HepG2 (cell line): ENCODE measurements around the gene TCOF1. TPM values are rescaled to one million over a fixed set of nuclear protein-coding genes. Genes with fewer than 3 reads are reported as not detected.

Experiments used
- EZH2 ChIP-seq: conservative IDR thresholded peaks from 2 replicates; pipeline ENCODE4 v1.6.1; 2012; ENCODE audit warnings: mild to moderate bottlenecking, low read depth, low read length, moderate library complexity
- FOSL1 ChIP-seq: sonication (generic); formaldehyde crosslinking; IDR thresholded peaks from 2 replicates; pipeline ENCODE4 v1.9.0; 2021; ENCODE audit warnings: missing genetic modification reagents, borderline replicate concordance
- NKX3-1 ChIP-seq: sonication (generic); formaldehyde crosslinking; IDR thresholded peaks from 2 replicates; pipeline ENCODE4 v1.5.0; 2020; ENCODE audit warnings: missing genetic modification reagents
- REPIN1 ChIP-seq: sonication (generic); formaldehyde crosslinking; IDR thresholded peaks from 2 replicates; pipeline ENCODE4 v1.8.0; 2022; ENCODE audit warnings: missing genetic modification reagents, low read depth, mild to moderate bottlenecking, borderline replicate concordance
- SNAI1 ChIP-seq: sonication (generic); formaldehyde crosslinking; IDR thresholded peaks from 2 replicates; pipeline ENCODE4 v1.5.0; 2020; ENCODE audit warnings: mild to moderate bottlenecking, missing genetic modification reagents, borderline replicate concordance
- SRSF9 ChIP-seq: fragments of 200-400 bp; formaldehyde crosslinking; IDR thresholded peaks from 2 replicates; pipeline ENCODE4 v1.6.1; 2018; ENCODE audit warnings: borderline replicate concordance, mild to moderate bottlenecking, low read depth, low read length; ENCODE audit not compliant: insufficient read depth, poor library complexity, severe bottlenecking
- ZBTB21 ChIP-seq: sonication (generic); formaldehyde crosslinking; IDR thresholded peaks from 2 replicates; pipeline ENCODE4 v1.4.0; 2020; ENCODE audit warnings: missing genetic modification reagents
- ZFP36L1 ChIP-seq: sonication (generic); formaldehyde crosslinking; IDR thresholded peaks from 2 replicates; pipeline ENCODE4 v1.8.0; 2022; ENCODE audit warnings: mild to moderate bottlenecking, missing genetic modification reagents, moderate library complexity
- ZNF207 ChIP-seq: fragments of 450-650 bp; IDR thresholded peaks from 2 replicates; pipeline ENCODE4 v1.6.1; 2016; ENCODE audit warnings: antibody characterized with exemption, borderline replicate concordance
- ZNF382 ChIP-seq: sonication (generic); formaldehyde crosslinking; IDR thresholded peaks from 2 replicates; pipeline ENCODE4 v1.5.0; 2020; ENCODE audit warnings: missing genetic modification reagents, mild to moderate bottlenecking, borderline replicate concordance
- ZNF430 ChIP-seq: sonication (generic); formaldehyde crosslinking; IDR thresholded peaks from 2 replicates; pipeline ENCODE4 v1.9.0; 2021; ENCODE audit warnings: mild to moderate bottlenecking, missing genetic modification reagents
- ZNF431 ChIP-seq: sonication (generic); formaldehyde crosslinking; IDR thresholded peaks from 2 replicates; pipeline ENCODE4 v1.9.0; 2022; ENCODE audit warnings: missing genetic modification reagents, low read depth, mild to moderate bottlenecking, borderline replicate concordance
- ZNF501 ChIP-seq: sonication (generic); formaldehyde crosslinking; IDR thresholded peaks from 2 replicates; pipeline ENCODE4 v1.5.1; 2020; ENCODE audit warnings: mild to moderate bottlenecking, moderate library complexity, missing genetic modification reagents
- ZNF615 ChIP-seq: sonication (generic); formaldehyde crosslinking; IDR thresholded peaks from 2 replicates; pipeline ENCODE4 v1.5.0; 2020; ENCODE audit warnings: mild to moderate bottlenecking, missing genetic modification reagents, borderline replicate concordance
- ZNF737 ChIP-seq: sonication (generic); formaldehyde crosslinking; IDR thresholded peaks from 2 replicates; pipeline ENCODE4 v1.5.0; 2020; ENCODE audit warnings: missing genetic modification reagents, mild to moderate bottlenecking, borderline replicate concordance
- ZNF781 ChIP-seq: sonication (generic); formaldehyde crosslinking; IDR thresholded peaks from 2 replicates; pipeline ENCODE4 v1.5.1; 2020; ENCODE audit warnings: borderline replicate concordance, mild to moderate bottlenecking, missing genetic modification reagents; ENCODE audit errors: not compliant biosample characterization
- polyA plus RNA-seq, 8 experiments: library from polyadenylated mRNA; depleted of rRNA in 3 of 8; stranded (reverse) in 7 of 8; unstranded in 1 of 8; fragments of >200 nt; fragmentation: Illumina TruSeq in 4 of 8; extraction: Trizol in 4 of 8; gene quantifications; 2 replicates each; pipeline versions ENCODE4 v1.2.1 to v1.2.3, GENCODE V29; 2011 to 2016; ENCODE audit warnings: low read depth in 4 of 8, missing spikeins in 1 of 8, mixed read lengths in 1 of 8; ENCODE audit not compliant: insufficient read depth in 1 of 8
- total RNA-seq, 5 experiments: library from RNA; depleted of rRNA; stranded (reverse); fragments of >200 nt; fragmentation: Illumina TruSeq; extraction: Trizol; gene quantifications; 2 replicates each; pipeline ENCODE4 v1.2.3, GENCODE V29; 2016; ENCODE audit warnings: low read depth in 1 of 5
- TF ChIP-seq, protein P1 (sequence below): fragments of 450-650 bp; IDR thresholded peaks from 2 replicates; pipeline ENCODE4 v1.6.1; 2017
- TF ChIP-seq, protein P2 (sequence below): sonication (generic); formaldehyde crosslinking; IDR thresholded peaks from 2 replicates; pipeline ENCODE4 v1.5.1; 2020; ENCODE audit warnings: missing genetic modification reagents, mild to moderate bottlenecking, borderline replicate concordance
- TF ChIP-seq, protein P3 (sequence below): IDR thresholded peaks from 2 replicates; pipeline ENCODE4 v1.6.1; 2016; ENCODE audit warnings: low read depth, missing genetic modification reagents, missing compliant biosample characterization
- TF ChIP-seq, protein P4 (sequence below): sonication (generic); formaldehyde crosslinking; IDR thresholded peaks from 2 replicates; pipeline ENCODE4 v1.4.0; 2020; ENCODE audit warnings: low read depth, mild to moderate bottlenecking, missing genetic modification reagents

Gene TCOF1
- total and polyA plus RNA-seq, 2 of the 13 experiments (the other 11 are each of a cell fraction or from before 2014, with no cell fraction given): 10.1 to 41.6 TPM

DNA sequence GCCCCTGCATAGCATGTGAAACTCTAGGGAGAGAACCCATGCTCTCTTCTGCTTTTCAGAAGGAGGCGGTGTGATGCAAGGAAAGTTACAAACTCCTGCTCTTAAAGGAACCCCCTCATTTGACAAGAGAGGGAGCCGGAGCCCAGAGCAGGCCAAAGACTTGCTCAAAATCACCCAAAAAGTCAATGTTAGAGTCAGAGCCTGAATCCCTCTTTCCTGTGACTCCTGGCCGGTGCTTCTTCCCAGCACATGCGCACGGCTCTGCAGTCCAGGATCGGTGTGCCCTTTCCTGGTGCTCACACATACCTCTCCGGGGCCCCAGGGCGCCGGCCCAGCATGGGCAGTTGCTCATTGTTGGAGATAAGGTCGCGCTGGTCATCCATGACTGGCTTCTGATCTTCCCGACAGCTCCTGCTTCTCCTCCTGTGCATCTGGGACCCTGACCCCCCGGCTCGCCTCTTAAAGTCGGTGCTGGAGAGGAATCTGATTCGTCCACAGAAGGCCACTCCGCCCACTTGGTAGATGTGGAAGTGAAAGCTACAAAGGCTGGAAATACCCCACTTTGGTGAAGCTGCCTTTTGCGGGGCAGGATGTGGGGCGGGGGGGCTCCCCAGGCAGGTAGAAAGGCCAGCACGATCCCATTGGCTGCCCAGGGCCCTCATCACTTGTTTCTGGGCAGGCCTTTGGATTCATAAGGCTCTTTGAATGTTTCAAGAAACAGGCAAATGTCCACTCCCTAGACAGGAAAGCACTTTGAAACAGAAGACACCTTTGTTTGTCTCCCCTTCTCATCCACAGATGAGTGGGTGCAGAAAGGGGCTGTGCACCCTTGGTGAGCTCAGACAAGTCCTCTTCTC is 55.0 kb downstream of the TCOF1 start, which contains the start of gene CD74 (continued):
- peak; percentile 38; the same call in 1 of the 2 replicates for TF ChIP-seq ZNF431 (CRISPR knock-in tag)
- TF ChIP-seq SRSF9: no peak
- TF ChIP-seq ZFP36L1 (CRISPR knock-in tag): peak; percentile 36; the same call in 1 of the 2 replicates
- TF ChIP-seq NKX3-1 (CRISPR knock-in tag): no peak
- TF ChIP-seq ZNF382: no peak
- TF ChIP-seq, protein P1, sequence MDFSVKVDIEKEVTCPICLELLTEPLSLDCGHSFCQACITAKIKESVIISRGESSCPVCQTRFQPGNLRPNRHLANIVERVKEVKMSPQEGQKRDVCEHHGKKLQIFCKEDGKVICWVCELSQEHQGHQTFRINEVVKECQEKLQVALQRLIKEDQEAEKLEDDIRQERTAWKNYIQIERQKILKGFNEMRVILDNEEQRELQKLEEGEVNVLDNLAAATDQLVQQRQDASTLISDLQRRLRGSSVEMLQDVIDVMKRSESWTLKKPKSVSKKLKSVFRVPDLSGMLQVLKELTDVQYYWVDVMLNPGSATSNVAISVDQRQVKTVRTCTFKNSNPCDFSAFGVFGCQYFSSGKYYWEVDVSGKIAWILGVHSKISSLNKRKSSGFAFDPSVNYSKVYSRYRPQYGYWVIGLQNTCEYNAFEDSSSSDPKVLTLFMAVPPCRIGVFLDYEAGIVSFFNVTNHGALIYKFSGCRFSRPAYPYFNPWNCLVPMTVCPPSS: no peak
- TF ChIP-seq SNAI1 (CRISPR knock-in tag): no peak
- peak; percentile 14; the same call in 1 of the 2 replicates for TF ChIP-seq ZNF737 (CRISPR knock-in tag)
- peak; percentile 77; the same call in 1 of the 2 replicates for TF ChIP-seq REPIN1
- TF ChIP-seq, protein P2, sequence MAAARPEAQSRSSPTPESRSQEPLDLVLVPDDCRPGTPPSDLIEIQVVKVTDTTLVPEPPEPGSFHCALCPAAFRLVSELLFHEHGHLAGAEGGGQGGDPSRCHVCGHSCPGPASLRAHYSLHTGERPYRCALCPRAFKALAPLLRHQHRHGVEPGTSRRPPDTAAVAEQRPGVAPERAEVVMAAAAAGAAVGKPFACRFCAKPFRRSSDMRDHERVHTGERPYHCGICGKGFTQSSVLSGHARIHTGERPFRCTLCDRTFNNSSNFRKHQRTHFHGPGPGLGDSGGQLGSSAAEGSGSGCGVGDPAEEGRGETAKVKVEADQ (CRISPR knock-in tag): no peak
- TF ChIP-seq, protein P3, sequence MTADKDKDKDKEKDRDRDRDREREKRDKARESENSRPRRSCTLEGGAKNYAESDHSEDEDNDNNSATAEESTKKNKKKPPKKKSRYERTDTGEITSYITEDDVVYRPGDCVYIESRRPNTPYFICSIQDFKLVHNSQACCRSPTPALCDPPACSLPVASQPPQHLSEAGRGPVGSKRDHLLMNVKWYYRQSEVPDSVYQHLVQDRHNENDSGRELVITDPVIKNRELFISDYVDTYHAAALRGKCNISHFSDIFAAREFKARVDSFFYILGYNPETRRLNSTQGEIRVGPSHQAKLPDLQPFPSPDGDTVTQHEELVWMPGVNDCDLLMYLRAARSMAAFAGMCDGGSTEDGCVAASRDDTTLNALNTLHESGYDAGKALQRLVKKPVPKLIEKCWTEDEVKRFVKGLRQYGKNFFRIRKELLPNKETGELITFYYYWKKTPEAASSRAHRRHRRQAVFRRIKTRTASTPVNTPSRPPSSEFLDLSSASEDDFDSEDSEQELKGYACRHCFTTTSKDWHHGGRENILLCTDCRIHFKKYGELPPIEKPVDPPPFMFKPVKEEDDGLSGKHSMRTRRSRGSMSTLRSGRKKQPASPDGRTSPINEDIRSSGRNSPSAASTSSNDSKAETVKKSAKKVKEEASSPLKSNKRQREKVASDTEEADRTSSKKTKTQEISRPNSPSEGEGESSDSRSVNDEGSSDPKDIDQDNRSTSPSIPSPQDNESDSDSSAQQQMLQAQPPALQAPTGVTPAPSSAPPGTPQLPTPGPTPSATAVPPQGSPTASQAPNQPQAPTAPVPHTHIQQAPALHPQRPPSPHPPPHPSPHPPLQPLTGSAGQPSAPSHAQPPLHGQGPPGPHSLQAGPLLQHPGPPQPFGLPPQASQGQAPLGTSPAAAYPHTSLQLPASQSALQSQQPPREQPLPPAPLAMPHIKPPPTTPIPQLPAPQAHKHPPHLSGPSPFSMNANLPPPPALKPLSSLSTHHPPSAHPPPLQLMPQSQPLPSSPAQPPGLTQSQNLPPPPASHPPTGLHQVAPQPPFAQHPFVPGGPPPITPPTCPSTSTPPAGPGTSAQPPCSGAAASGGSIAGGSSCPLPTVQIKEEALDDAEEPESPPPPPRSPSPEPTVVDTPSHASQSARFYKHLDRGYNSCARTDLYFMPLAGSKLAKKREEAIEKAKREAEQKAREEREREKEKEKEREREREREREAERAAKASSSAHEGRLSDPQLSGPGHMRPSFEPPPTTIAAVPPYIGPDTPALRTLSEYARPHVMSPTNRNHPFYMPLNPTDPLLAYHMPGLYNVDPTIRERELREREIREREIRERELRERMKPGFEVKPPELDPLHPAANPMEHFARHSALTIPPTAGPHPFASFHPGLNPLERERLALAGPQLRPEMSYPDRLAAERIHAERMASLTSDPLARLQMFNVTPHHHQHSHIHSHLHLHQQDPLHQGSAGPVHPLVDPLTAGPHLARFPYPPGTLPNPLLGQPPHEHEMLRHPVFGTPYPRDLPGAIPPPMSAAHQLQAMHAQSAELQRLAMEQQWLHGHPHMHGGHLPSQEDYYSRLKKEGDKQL (CRISPR knock-in tag): no peak
- peak; percentile 87 for TF ChIP-seq ZNF781 (CRISPR knock-in tag)
- TF ChIP-seq ZNF615 (CRISPR knock-in tag): no peak
- TF ChIP-seq, protein P4, sequence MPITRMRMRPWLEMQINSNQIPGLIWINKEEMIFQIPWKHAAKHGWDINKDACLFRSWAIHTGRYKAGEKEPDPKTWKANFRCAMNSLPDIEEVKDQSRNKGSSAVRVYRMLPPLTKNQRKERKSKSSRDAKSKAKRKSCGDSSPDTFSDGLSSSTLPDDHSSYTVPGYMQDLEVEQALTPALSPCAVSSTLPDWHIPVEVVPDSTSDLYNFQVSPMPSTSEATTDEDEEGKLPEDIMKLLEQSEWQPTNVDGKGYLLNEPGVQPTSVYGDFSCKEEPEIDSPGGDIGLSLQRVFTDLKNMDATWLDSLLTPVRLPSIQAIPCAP (CRISPR knock-in tag): no peak
- no peak for TF ChIP-seq ZBTB21 (CRISPR knock-in tag)
- TF ChIP-seq ZNF207: no peak
- TF ChIP-seq EZH2: no peak
- TF ChIP-seq ZNF501 (CRISPR knock-in tag): peak; percentile 88
- no peak for TF ChIP-seq ZNF430
- TF ChIP-seq FOSL1 (CRISPR knock-in tag): no peak
